H1 (cell line): Measurements from ENCODE around the gene HCK. TPM values are rescaled to one million over a fixed set of nuclear protein-coding genes. Genes with fewer than 3 reads are reported as not detected.

ENCODE experiments used
- CTCF ChIA-PET: fragments of 300-600 bp; sonication (Branson Sonifier 250); formaldehyde crosslinking; loops from one replicate; lab custom pipeline; 2021; ENCODE audit not compliant: partially characterized antibody; lab: Charles Lee
- POLR2A ChIA-PET: fragments of 300-600 bp; sonication (Branson Sonifier 250); formaldehyde crosslinking; loops from one replicate; lab custom pipeline; 2021; ENCODE audit warnings: inconsistent platforms; ENCODE audit not compliant: partially characterized antibody; lab: Charles Lee
- DNase-seq, 2 experiments: peaks; one replicate each; pipeline versions ENCODE4 v3.0.0 to v3.0.0-alpha.2; 2010 to 2022; ENCODE audit warnings: low spot score in 2 of 2, low read depth in 1 of 2, mixed read lengths in 1 of 2
- FAIRE-seq: peaks from 2 replicates; lab custom pipeline; 2011; peaks lifted over from hg19 to GRCh38; lab: Jason Lieb, UNC
- H2AFZ ChIP-seq: 2 replicates; pipeline ENCODE4 v1.8.1; 2012; ENCODE audit warnings: low read length, inconsistent platforms
- H2AK5ac ChIP-seq: 2 replicates; pipeline ENCODE4 v1.6.1; 2013; ENCODE audit warnings: low read depth, low read length
- H2BK120ac ChIP-seq: replicated peaks from 2 replicates; pipeline ENCODE3; 2013; ENCODE audit warnings: low read depth, low read length, inconsistent platforms
- H2BK12ac ChIP-seq: 2 replicates; pipeline ENCODE4 v1.6.1; 2013; ENCODE audit warnings: low read depth, low read length
- H2BK15ac ChIP-seq: 2 replicates; pipeline ENCODE4 v1.6.1; 2013; ENCODE audit warnings: low read length
- H2BK20ac ChIP-seq: 2 replicates; pipeline ENCODE4 v1.6.1; 2013; ENCODE audit warnings: low read length
- H2BK5ac ChIP-seq: 2 replicates; pipeline ENCODE4 v1.6.1; 2013; ENCODE audit warnings: low read depth, low read length
- H3K14ac ChIP-seq: 2 replicates; pipeline ENCODE4 v1.6.1; 2013; ENCODE audit warnings: inconsistent platforms; ENCODE audit not compliant: insufficient read length
- H3K18ac ChIP-seq: 2 replicates; pipeline ENCODE4 v1.6.1; 2013; ENCODE audit warnings: low read length; ENCODE audit errors: extremely low read depth
- H3K23ac ChIP-seq: 2 replicates; pipeline ENCODE4 v1.6.1; 2013; ENCODE audit warnings: inconsistent platforms; ENCODE audit not compliant: insufficient read length
- H3K23me2 ChIP-seq: 2 replicates; pipeline ENCODE4 v1.6.1; 2013; ENCODE audit warnings: low read depth, low read length
- H3K27ac ChIP-seq: 2 replicates; pipeline ENCODE4 v1.6.1; 2011; ENCODE audit warnings: low read depth, low read length, inconsistent platforms
- H3K27me3 ChIP-seq, 4 experiments: replicated peaks in 1 of 4; 1 replicate in 1 of 4; 2 replicates in 3 of 4; pipeline versions ENCODE4 v1.6.1 to v1.8.1; 2011 to 2013; ENCODE audit warnings: low read length in 3 of 4, mild to moderate bottlenecking in 3 of 4, inconsistent platforms in 2 of 4, mixed read lengths in 2 of 4, moderate library complexity in 1 of 4; ENCODE audit not compliant: control insufficient read depth in 3 of 4, insufficient read depth in 3 of 4; ENCODE audit errors: extremely low read depth in 1 of 4
- H3K36me3 ChIP-seq, 4 experiments: 2 replicates each; pipeline versions ENCODE4 v1.6.1 to v1.8.1; 2011 to 2013; ENCODE audit warnings: mild to moderate bottlenecking in 4 of 4, low read length in 3 of 4, moderate library complexity in 2 of 4, control low read depth in 1 of 4, inconsistent platforms in 1 of 4; ENCODE audit not compliant: insufficient read depth in 4 of 4, control insufficient read depth in 2 of 4
- H3K4ac ChIP-seq: replicated peaks from 2 replicates; pipeline ENCODE3; 2013; ENCODE audit warnings: low read length, low read depth, mixed read lengths, inconsistent platforms; ENCODE audit not compliant: insufficient read length
- H3K4me1 ChIP-seq, 4 experiments: replicated peaks in 1 of 4; 1 replicate in 1 of 4; 2 replicates in 3 of 4; pipeline versions ENCODE4 v1.6.1 to v1.8.1; 2011 to 2013; ENCODE audit warnings: low read length in 3 of 4, inconsistent platforms in 2 of 4, mixed read lengths in 1 of 4; ENCODE audit not compliant: insufficient read depth in 4 of 4, control insufficient read depth in 3 of 4
- H3K4me2 ChIP-seq, 2 experiments: 2 replicates each; pipeline versions ENCODE4 v1.6.1 to v1.8.1; 2011 to 2013; ENCODE audit warnings: low read depth in 2 of 2, low read length in 2 of 2, control low read depth in 1 of 2, inconsistent platforms in 1 of 2, mild to moderate bottlenecking in 1 of 2; ENCODE audit not compliant: insufficient read depth in 1 of 2
- H3K4me3 ChIP-seq, 4 experiments: fragments of 200-600, 300-600 bp in 1 of 4; sonication (generic), shearing (Covaris generic), sonication (Bioruptor Twin) in 1 of 4; 2 replicates each; pipeline versions ENCODE4 v1.5.1 to v1.8.1; 2011 to 2016; ENCODE audit warnings: low read length in 4 of 4, low read depth in 3 of 4, control low read depth in 2 of 4, inconsistent platforms in 2 of 4, mild to moderate bottlenecking in 2 of 4, mixed read lengths in 1 of 4, moderate library complexity in 1 of 4; ENCODE audit not compliant: insufficient read depth in 2 of 4; ENCODE audit errors: extremely low read depth in 1 of 4
- H3K56ac ChIP-seq: replicated peaks from 2 replicates; pipeline ENCODE3; 2013; ENCODE audit warnings: low read depth, mild to moderate bottlenecking, mixed read lengths, low read length, inconsistent platforms; ENCODE audit not compliant: insufficient read length
- H3K79me1 ChIP-seq: 2 replicates; pipeline ENCODE4 v1.6.1; 2013; ENCODE audit warnings: low read depth, low read length, control low read depth
- H3K79me2 ChIP-seq, 2 experiments: 2 replicates each; pipeline versions ENCODE4 v1.6.1 to v1.8.1; 2012 to 2013; ENCODE audit warnings: low read length in 2 of 2, mild to moderate bottlenecking in 2 of 2, inconsistent platforms in 1 of 2; ENCODE audit not compliant: insufficient read depth in 2 of 2, control insufficient read depth in 1 of 2
- H3K9ac ChIP-seq, 4 experiments: replicated peaks in 1 of 4; 1 replicate in 1 of 4; 2 replicates in 3 of 4; pipeline versions ENCODE4 v1.6.1 to v1.8.1; 2011 to 2013; ENCODE audit warnings: low read depth in 3 of 4, low read length in 3 of 4, control low read depth in 2 of 4, mild to moderate bottlenecking in 2 of 4, moderate library complexity in 2 of 4, inconsistent platforms in 1 of 4; ENCODE audit errors: extremely low read depth in 1 of 4
- H3K9me3 ChIP-seq, 2 experiments: 2 replicates each; pipeline versions ENCODE4 v1.6.1 to v1.8.1; 2012 to 2013; ENCODE audit warnings: mild to moderate bottlenecking in 2 of 2, moderate library complexity in 2 of 2, control low read depth in 1 of 2, inconsistent platforms in 1 of 2, low read depth in 1 of 2, low read length in 1 of 2, mixed read lengths in 1 of 2; ENCODE audit not compliant: insufficient read depth in 2 of 2
- H4K20me1 ChIP-seq, 2 experiments: replicated peaks in 1 of 2; 2 replicates each; pipeline versions ENCODE3 to v1.8.1; 2011 to 2013; ENCODE audit warnings: inconsistent platforms in 2 of 2, low read length in 2 of 2, mild to moderate bottlenecking in 1 of 2; ENCODE audit not compliant: insufficient read depth in 2 of 2, control insufficient read depth in 1 of 2
- H4K5ac ChIP-seq: 2 replicates; pipeline ENCODE4 v1.6.1; 2013; ENCODE audit warnings: low read length, low read depth, mixed read lengths, inconsistent platforms; ENCODE audit not compliant: insufficient read length
- H4K8ac ChIP-seq: 2 replicates; pipeline ENCODE4 v1.8.0; 2013; ENCODE audit warnings: mild to moderate bottlenecking, moderate library complexity, low read length, inconsistent platforms; ENCODE audit not compliant: insufficient read depth; ENCODE audit errors: extremely low read depth
- H4K91ac ChIP-seq: replicated peaks from 2 replicates; pipeline ENCODE3; 2013; ENCODE audit warnings: low read length, mixed read lengths, inconsistent platforms; ENCODE audit not compliant: insufficient read length
- CHD2 ChIP-seq: IDR thresholded peaks from 2 replicates; pipeline ENCODE4 v1.6.1; 2012; ENCODE audit warnings: low read length, improper control_type of control experiment
- GABPA ChIP-seq: IDR thresholded peaks from 2 replicates; pipeline ENCODE4 v1.6.1; 2011; ENCODE audit warnings: mild to moderate bottlenecking, low read length, moderate library complexity, borderline replicate concordance; ENCODE audit not compliant: insufficient read depth
- POLR2AphosphoS5 ChIP-seq: IDR thresholded peaks from 2 replicates; pipeline ENCODE4 v1.6.1; 2011; ENCODE audit warnings: low read depth, low read length
- RXRA ChIP-seq: IDR thresholded peaks from 2 replicates; pipeline ENCODE4 v1.6.1; 2011; ENCODE audit warnings: low read depth, mild to moderate bottlenecking, low read length, moderate library complexity; ENCODE audit not compliant: insufficient read depth
- SAP30 ChIP-seq: fragments of 300-600 bp; sonication (generic); IDR thresholded peaks from 2 replicates; pipeline ENCODE4 v1.7.1; 2012; ENCODE audit warnings: low read length, moderate library complexity, mild to moderate bottlenecking, inconsistent platforms; ENCODE audit not compliant: insufficient read depth, insufficient replicate concordance
- TEAD4 ChIP-seq: IDR thresholded peaks from 2 replicates; pipeline ENCODE4 v1.6.1; 2012; ENCODE audit warnings: low read depth, low read length, inconsistent platforms, mixed read lengths
- WGBS, 2 experiments: shearing (Covaris generic) in 1 of 2; methylation state at CpG; one replicate each; pipeline versions ENCODE4 v1.1.6 to v1.1.7; 2013 to 2015; ENCODE audit warnings: low lambda C conversion rate in 2 of 2, mixed read lengths in 2 of 2, inconsistent platforms in 1 of 2, low coverage in 1 of 2, missing lambda C conversion rate in 1 of 2; ENCODE audit not compliant: insufficient replicate concordance in 2 of 2, insufficient coverage in 1 of 2, insufficient read length in 1 of 2; ENCODE audit errors: extremely low coverage in 1 of 2, missing lambda C conversion rate in 1 of 2; 5-methylcytosine and 5-hydroxymethylcytosine counted together
- polyA plus RNA-seq, 7 experiments: library from polyadenylated mRNA; depleted of rRNA in 3 of 7; stranded (reverse) in 5 of 7; unstranded in 2 of 7; fragments of >200 nt in 5 of 7; fragments of 200-250 nt in 2 of 7; gene quantifications; 1 replicate in 5 of 7; 2 replicates in 1 of 7; 4 replicates in 1 of 7; pipeline versions ENCODE4 v1.2.1 to v1.2.3, GENCODE V29; 2011 to 2013; ENCODE audit warnings: missing spikeins in 2 of 7, mixed read lengths in 2 of 7
- total RNA-seq: library from RNA; stranded (reverse); fragmentation: NEBNext Ultra II Directional; extraction: Animal tissue kit (Norgen Biotek cat#: 25700); gene quantifications from 2 replicates; pipeline ENCODE4 v1.2.1, GENCODE V29; 2021

The HCK gene
- total and polyA plus RNA-seq, 2 of the 8 experiments (the other 6 are each of a cell fraction or from before 2014, with no cell fraction given) = 0.37 to 4.3 TPM

DNA sequence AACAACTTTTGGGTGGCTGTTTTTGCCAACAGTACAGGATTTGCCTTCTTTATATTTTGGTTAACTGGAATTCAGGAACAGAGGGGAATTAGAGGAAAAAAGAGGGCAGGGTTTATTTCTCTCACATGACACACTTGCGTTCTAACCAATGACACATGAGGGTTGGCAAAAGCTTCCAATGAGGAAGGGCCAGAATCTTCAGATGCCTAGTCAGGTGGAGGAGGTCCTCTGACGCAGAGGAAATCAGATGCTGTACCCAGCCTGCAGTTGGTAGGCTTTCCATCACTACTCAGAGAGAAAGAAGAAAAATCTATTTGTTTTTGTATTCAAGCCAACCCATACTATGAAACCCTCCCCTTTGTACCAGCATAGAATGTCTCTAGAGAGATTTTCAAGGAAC, 78.3 kb downstream of the HCK start:
- no peak overlapping the region for H3K56ac ChIP-seq
- no peak overlapping the region for H3K23ac ChIP-seq
- WGBS, 2 experiments = 79% methylated on average over 2 of the region's 2 CpGs; no CpG with 5 or more reads in 1 of the 2 experiments
- ChIA-PET POLR2A (no interaction called here), CTCF (no interaction called here)
- no peak overlapping the region for H4K8ac ChIP-seq
- no peak overlapping the region for H3K4me2 ChIP-seq
- no peak overlapping the region for H4K91ac ChIP-seq
- H3K4ac ChIP-seq = no peak overlapping the region
- H3K4me1 ChIP-seq = peaks cover 0 to 6% (median 0%) of the 10 kb centered on the region in 4 experiments; a peak in 1 of 7 replicates
- H3K9me3 ChIP-seq = no peaks in the 10 kb centered on the region
- peaks cover 6% of the 10 kb centered on the region; the same call in 1 of the 2 replicates for H3K79me1 ChIP-seq
- no peak overlapping the region for H2AFZ ChIP-seq
- no peak overlapping the region; a peak in 1 of 7 replicates for H3K9ac ChIP-seq
- H2BK12ac ChIP-seq = no peak overlapping the region
- peaks cover 2% of the 10 kb centered on the region; the same call in 1 of the 2 replicates for H3K23me2 ChIP-seq
- H2AK5ac ChIP-seq = no peak overlapping the region
- no peak overlapping the region for H3K14ac ChIP-seq
- no peak overlapping the region for H2BK120ac ChIP-seq
- TF ChIP-seq CHD2 (no peak), SAP30 (no peak), GABPA (no peak), TEAD4 (no peak), RXRA (no peak), POLR2AphosphoS5 (no peak)
- no peak overlapping the region for H2BK20ac ChIP-seq
- H3K79me2 ChIP-seq = peaks cover 0 to 65% of the 10 kb centered on the region in 2 experiments; a peak in 2 of 4 replicates
- DNase-seq (no peak), FAIRE-seq (no peak)
- no peak overlapping the region for H2BK15ac ChIP-seq
- H4K5ac ChIP-seq = no peak overlapping the region
- no peak overlapping the region for H2BK5ac ChIP-seq
- H3K18ac ChIP-seq = no peak overlapping the region
- no peak overlapping the region for H3K4me3 ChIP-seq
- H4K20me1 ChIP-seq = peaks cover 6 to 17% of the 10 kb centered on the region in 2 experiments
- no peaks in the 10 kb centered on the region for H3K27me3 ChIP-seq
- H3K36me3 ChIP-seq = 0 out of 8 replicates have a peak, but pooled peaks cover 0 to 2% (median 0%) of the 10 kb centered on the region in 4 experiments
- H3K27ac ChIP-seq = no peak overlapping the region
